GM21447 (cell line): ENCODE measurements around the gene CATSPERE.
"Not testable (repeated sequence)": the region's sequence is repeated elsewhere in the genome, so short reads cannot be mapped to it uniquely, and the experiment has no call there.

Source experiments
- ATAC-seq: cut with Tn5 transposase; IDR thresholded peaks from one replicate; pipeline ENCODE4 v1.9.1; 2021; ENCODE audit not compliant: unreplicated experiment

The CATSPERE gene

DNA sequence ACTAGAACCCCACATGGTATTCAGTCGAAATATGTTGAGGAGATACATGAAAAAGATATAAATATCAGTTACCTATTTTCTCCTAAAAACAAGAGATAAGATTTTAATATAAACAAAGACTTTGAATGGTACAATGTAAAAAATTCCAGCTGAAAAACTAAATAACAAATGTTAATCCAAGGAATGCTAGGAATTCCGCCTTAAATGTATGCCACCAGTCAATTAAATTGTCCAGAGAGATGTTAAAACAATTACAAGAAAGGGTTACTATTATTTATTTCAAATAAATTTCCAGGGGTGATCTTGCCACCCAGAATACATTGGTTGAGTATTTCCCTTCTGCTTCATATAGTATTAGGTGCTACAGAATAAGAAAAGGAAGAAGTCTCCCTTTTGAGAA, 13.5 kb upstream of the CATSPERE start:
- no peak for ATAC-seq

DNA sequence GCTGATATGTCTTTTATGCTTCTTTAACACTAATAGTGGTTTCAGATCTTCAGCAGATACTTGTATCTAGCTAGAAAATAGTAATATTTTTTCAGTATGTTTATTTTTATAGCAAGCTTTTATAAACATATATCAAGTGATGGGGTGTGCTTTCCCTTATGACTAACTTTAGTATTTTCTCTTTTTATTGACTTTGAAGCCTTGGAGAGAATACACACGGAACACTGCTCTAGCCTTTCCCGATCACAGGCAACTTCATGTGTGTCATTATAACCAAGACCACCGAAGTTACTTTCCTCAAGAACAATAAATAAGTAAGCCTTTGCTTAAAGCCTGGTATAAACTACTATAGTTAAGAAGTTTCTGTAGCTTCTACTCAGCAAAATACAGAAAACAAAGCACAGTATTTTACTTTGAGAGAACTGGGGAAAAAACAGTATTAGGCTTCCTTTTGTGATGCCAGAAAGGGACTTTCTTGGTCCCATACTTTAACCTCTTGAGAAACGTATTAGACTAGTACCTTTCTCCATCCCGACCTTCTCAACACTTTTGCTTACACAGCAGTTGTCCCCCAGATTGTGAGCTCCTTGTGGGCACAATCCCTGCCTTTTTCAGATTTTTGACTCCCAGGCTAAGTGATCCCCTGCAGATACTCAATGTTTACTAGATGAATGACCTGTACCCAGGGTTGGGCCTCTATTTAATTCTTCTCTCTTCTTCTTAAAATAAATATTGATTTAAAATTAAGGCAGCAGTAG, 12.6 kb upstream of the CATSPERE start:
- no peak for ATAC-seq

GRCh38 chr1:244449936-244450508, 11.1 kb upstream of the CATSPERE start:
- ATAC-seq: no peak

DNA sequence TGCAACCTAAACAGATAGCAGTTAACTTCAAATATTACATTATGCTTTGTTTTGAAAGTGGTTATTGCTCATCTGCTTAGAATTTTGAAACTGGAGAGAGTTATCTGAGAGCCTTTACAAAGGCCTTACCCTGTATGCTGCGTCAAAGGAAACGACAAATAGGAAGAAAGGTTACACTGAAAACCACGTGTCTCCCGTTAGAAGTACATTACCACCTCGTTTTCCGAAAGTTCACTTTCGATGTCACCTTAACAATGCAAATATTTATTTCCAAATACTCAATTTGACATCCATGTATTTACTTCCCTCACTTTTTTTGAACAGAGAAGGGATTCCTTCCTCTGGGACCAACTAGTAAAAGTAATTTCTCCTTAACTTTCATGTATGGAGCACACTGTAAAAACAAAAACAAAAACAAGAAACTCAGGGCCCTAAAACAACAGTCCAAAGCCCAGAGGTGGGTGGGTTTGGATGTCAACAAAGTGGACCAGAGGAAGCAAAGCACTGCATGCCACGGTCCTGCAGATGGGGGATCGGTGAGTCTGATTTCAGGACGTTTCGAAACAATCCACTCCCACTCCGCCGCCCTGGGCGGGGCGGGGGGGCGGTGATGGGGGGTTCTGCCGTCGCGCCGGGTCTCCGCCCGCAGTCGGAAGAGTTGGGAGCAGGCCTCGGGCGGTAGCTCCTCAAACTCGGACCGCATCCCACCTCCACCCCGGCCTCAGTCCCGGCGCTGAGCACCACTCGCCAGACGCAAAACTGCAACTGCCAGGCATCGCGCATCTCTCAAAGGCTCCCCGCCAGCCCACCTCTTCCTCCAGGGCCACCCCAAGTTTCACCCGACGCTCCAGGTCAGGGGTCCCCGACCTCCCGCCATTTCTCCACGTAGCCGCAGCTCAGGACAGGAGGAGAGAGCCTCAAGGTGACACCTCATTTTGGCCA, 10.2 kb upstream of the CATSPERE start:
- peak; percentile 27 for ATAC-seq

DNA sequence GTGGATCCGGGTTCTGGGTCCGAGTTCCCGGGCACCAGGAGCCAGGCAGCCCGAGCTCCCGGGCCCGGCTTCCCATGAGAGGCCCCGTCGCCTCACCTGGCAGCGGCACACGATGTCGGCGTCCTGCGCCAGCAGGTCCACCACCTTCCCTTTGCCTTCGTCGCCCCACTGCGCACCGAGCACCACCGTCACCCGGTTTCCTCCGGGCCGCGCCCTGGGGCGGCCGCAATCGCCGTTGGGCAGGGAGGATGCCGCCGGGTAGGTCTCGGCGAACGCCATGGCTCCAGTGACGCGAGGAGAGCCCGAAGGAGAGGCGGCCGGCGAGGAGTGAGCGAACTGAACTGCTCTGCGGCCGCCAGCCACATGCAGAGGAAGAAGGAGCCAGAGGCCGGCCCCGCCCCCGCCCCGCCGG, 9.5 kb upstream of the CATSPERE start, which contains the start of gene ADSS2:
Gene ADSS2 (minus strand): TSS at position 371 of the 412 bp plus-strand sequence. CDS start 92 bp downstream, at position 279.
- no peak for ATAC-seq

- ATAC-seq: peak; percentile 87
Observed at GRCh38 chr1:244451951-244452795, 8.9 kb upstream of the CATSPERE start.

DNA sequence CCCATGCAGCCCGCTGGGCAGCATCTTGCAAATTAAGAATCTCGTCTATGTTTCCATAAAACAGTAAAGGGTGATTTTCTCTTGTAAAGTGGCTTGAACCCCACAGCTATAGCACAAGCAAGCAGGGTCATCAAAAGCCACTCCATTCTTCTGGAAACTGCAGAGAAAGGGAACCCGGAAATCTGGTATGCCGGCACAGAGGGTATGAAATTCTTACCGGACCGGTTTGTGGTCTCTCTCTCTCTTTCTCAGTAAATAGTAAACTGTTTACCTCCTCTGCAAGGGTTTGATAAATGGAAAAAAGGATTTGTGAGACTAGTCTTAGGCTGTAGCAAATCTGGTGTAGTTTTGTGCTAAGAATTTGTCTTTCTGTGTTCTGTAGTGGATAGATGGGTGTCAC, 6.7 kb upstream of the CATSPERE start:
- no peak for ATAC-seq

- ATAC-seq: no peak
Observed at GRCh38 chr1:244456586-244456985, 4.5 kb upstream of the CATSPERE start.

DNA sequence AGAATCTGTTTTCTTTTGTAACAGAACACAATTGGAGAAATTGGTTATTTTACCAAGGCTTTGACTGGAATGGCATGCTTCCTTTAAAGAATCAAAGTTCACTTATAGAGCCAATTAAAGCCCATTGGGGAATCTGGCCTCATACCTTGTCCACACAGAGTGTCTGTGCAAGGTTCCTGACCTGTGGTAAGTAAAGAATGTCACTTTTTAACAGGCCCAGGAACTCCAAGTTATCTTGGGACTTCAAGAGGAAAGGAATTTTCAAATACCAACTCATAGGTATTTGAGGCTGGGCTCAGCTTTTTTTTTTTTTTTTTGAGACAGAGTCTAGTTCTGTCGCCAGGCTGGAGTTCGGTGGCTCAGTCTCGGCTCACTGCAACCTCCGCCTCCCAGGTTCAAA, 2.3 kb upstream of the CATSPERE start:
- no peak for ATAC-seq

DNA sequence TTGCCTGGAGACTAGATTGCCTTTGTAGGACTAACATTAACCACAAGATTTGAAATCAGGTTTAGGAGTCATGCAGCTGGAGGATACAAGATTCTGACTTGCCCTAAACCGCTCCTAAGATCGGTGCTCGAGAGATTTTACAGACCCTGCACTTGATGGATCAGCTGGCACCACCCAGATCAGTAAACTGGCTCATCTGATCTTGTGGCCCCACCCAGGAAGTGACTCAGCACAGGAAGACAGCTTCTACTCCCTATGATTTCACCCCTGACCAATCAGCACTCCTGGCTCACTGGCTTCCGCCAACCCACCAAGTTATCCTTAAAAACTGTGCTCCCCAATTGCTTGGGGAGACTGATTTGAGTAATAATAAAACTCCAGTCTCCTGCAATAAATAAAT, 876 bp upstream of the CATSPERE start:
- ATAC-seq: no peak

- no peak for ATAC-seq
Observed at GRCh38 chr1:244466724-244467123, 5.7 kb downstream of the CATSPERE start.

GRCh38 chr1:244473059-244473605, 12.1 kb downstream of the CATSPERE start:
- no peak for ATAC-seq

DNA sequence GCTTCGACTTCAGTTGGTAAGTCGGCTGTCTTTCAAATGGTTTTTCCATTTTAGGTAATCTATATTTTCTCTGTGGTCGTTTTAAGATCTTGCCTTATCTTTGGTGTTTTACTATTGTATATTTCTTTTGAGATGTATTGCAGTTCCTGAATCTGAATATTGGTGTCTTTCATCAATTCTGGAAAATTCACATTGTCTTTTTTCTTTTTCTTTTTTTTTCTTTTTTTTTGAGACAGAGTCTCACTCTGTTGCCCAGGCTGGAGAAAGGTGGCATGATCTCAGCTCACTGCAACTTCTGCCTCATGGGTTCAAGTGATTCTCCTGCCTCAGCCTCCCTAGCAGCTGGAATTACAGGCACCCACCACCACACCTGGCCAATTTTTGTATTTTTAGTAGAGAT, 23.9 kb downstream of the CATSPERE start:
- ATAC-seq: not testable (repeated sequence)

DNA sequence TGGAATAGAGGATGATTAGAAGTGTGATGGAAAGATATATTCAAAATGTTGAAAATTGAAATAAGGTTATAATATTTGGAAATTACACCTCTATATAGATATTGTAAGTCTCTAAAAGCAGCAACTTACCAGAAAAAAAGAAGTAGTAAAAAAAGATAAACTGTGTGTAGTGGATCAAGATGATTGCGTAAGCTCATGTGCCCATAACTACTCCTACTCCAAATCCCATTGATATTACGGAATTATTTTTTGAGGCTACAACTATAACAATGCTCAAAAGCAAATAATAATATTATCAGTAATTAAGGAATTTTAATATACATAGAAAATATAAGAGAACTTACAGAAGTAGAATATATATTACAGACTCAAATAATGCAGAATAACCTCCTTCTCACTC, 33.6 kb downstream of the CATSPERE start:
- no peak for ATAC-seq

DNA sequence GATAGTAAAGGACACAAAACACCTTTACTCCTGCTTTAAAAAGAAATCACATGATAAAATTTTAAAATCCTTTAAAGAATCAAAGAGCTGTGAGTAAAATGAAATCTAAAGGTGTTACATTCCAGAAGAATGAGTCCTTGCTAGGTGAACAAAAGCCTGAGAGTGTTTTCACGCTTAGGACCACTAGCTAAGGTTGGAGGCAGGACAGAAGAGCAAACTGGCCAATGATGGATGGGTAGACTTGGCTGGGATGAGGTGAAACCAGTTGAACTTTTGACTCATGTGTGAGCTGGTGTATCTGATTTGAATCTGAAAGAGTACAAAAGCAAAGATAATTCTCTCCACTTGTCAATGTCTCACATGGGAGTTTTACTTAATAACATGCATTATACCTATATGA, 35.1 kb downstream of the CATSPERE start:
- no peak for ATAC-seq

DNA sequence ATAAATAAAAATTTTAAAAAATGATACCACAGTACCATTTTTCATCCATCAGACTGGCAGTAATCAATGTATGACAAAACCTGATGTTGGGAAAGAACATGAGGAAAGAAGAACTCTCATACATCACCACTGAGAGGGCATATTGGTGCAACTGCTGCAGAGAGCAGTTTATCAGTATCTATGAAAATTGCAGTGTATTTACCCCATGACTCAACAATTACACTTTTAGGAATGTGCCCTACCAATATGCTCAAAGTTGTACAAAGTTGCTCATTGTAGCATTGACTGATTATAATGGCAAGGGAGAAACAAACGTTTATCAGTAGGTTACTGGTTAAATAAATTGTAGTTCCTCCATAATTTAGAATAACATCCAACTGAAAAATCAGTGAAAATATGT, 36.7 kb downstream of the CATSPERE start:
- no peak for ATAC-seq

GRCh38 chr1:244499484-244499883, 38.4 kb downstream of the CATSPERE start:
- not testable (repeated sequence) for ATAC-seq

DNA sequence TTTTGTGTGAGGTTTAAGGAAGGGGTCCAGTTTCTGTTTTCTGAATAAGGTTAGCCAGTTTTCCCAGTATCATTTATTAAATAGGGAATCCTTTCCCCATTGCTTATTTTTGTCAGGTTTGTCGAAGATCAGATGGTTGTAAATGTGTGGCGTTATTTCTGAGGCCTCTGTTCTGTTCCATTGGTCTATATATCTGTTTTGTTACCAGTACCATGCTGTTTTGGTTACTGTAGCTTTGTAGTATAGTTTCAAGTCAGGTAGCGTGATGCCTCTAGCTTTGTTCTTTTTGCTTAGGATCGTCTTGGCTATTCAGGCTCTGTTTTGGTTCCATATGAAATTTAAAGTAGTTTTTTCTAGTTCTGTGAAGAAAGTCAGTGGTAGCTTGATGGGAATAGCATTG, 39.4 kb downstream of the CATSPERE start:
- not testable (repeated sequence) for ATAC-seq

DNA sequence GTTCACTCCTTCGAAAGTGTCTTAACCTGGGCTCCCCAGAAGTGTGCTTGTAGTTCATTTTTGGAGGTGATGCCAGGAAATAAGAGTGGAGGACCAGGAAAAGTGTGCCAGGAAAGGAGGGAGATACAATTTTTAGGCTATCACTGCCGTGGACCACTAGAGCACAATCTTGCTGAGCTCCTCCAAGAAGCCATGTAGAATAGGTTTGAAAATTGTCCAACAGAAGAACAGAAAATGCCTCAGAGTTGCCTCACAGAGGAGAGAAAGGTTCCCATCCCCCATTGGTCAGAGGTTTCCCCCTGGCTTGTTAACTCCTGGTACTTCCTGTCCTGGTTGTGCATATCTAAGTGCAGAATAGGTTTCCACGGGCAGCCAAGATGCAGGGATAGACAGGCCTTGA, 41.6 kb downstream of the CATSPERE start:
- ATAC-seq: no peak

GRCh38 chr1:244513493-244513892, 52.4 kb downstream of the CATSPERE start:
- ATAC-seq: no peak
